ENCODE measurements around the gene SMCR8.
A peak's percentile ranks its signal among the peaks of the same experiment; 100 is the strongest.
"Not testable (repeated sequence)": the region's sequence is repeated elsewhere in the genome, so short reads cannot be mapped to it uniquely, and the experiment has no call there.

Gene SMCR8

GRCh38 chr17:18318117-18318516, 3.0 kb downstream of the SMCR8 start:
- DNase-seq, result peak; percentile 35 to 52 (median 52)

- no peak for DNase-seq
Observed at GRCh38 chr17:18318771-18319450, 3.8 kb downstream of the SMCR8 start.

- peak; percentile 51 to 55 (median 53) for DNase-seq
Observed at GRCh38 chr17:18319604-18320256, 4.6 kb downstream of the SMCR8 start.

GRCh38 chr17:18320301-18320700, 5.2 kb downstream of the SMCR8 start:
- DNase-seq, result no peak

GRCh38 chr17:18321309-18321708, 6.2 kb downstream of the SMCR8 start:
- no peak for DNase-seq

- DNase-seq, result no peak
Observed at GRCh38 chr17:18322522-18322921, 7.4 kb downstream of the SMCR8 start.

GRCh38 chr17:18323007-18323406, 7.9 kb downstream of the SMCR8 start:
- peak; percentile 24 to 40 (median 25) for DNase-seq

- no peak for DNase-seq
Observed at GRCh38 chr17:18323507-18324139, 8.5 kb downstream of the SMCR8 start.

GRCh38 chr17:18324140-18325050, 9.3 kb downstream of the SMCR8 start:
- peak in 1 of 3 donors; percentile 19 for DNase-seq

GRCh38 chr17:18326039-18326438, 10.9 kb downstream of the SMCR8 start:
- no peak for DNase-seq

GRCh38 chr17:18326572-18326971, 11.5 kb downstream of the SMCR8 start:
- no peak for DNase-seq

GRCh38 chr17:18327093-18327492, 12.0 kb downstream of the SMCR8 start:
- no peak for DNase-seq

GRCh38 chr17:18327556-18327955, 12.5 kb downstream of the SMCR8 start:
- DNase-seq, result no peak

GRCh38 chr17:18328643-18329204, 13.6 kb downstream of the SMCR8 start:
- DNase-seq, result no peak

- DNase-seq, result no peak
Observed at GRCh38 chr17:18331879-18332278, 16.8 kb downstream of the SMCR8 start.

- DNase-seq, result no peak
Observed at GRCh38 chr17:18332909-18333489, 17.9 kb downstream of the SMCR8 start.

GRCh38 chr17:18338158-18338557, 23.1 kb downstream of the SMCR8 start:
- not testable (repeated sequence) for DNase-seq

- no peak for DNase-seq
Observed at GRCh38 chr17:18339933-18340332, 24.8 kb downstream of the SMCR8 start.

GRCh38 chr17:18344021-18344420, 28.9 kb downstream of the SMCR8 start:
- no peak for DNase-seq

- DNase-seq, result no peak
Observed at GRCh38 chr17:18353541-18353940, 38.4 kb downstream of the SMCR8 start.

GRCh38 chr17:18356624-18357023, 41.5 kb downstream of the SMCR8 start:
- DNase-seq, result peak; percentile 72 to 78 (median 77)

- no peak for DNase-seq
Observed at GRCh38 chr17:18360518-18360917, 45.4 kb downstream of the SMCR8 start.

All from suppressor macrophage treated with lipopolysaccharide for 1 hour (primary cell).